ENCODE results near the gene CNKSR3. TPM values are rescaled to one million over a fixed set of nuclear protein-coding genes. Genes with fewer than 3 reads are reported as not detected.

The CNKSR3 gene
- total and polyA plus RNA-seq, 8 donors = 1.2 to 40.0 (median 6.2) TPM

- Histone ChIP-seq H3K4me3 (no peak overlapping the region), H3K4me1 (peaks cover 0 to 25% (median 10%) of the 10 kb centered on the region in 4 donors), H3K9me3 (peaks cover 0 to 5% (median 0%) of the 10 kb centered on the region in 4 donors), H3K27me3 (no peaks in the 10 kb centered on the region), H3K36me3 (no peaks in the 10 kb centered on the region), H3K27ac (no peak overlapping the region)
- WGBS, 5 donors = 23 to 32% (median 32%) methylated on average over 2 of the region's 2 CpGs
- intact Hi-C loops (cut with DNase I; ENCODE audit: low total_unique reads) = no loop called here
- DNase-seq = no peak
- TF ChIP-seq CTCF (IDR thresholded peaks at IDR 0.05) (no peak), EP300 (IDR thresholded peaks at IDR 0.05) (no peak), POLR2A (IDR thresholded peaks at IDR 0.05) (no peak), POLR2AphosphoS5 (IDR thresholded peaks at IDR 0.05) (no peak)
Observed at GRCh38 chr6:154384191-154384590, 126.3 kb downstream of the CNKSR3 start.

GRCh38 chr6:154383273-154383672 is 127.2 kb downstream of the CNKSR3 start:
- DNase-seq = no peak
- Histone ChIP-seq H3K27ac (no peak overlapping the region), H3K4me1 (peaks cover 0 to 22% (median 10%) of the 10 kb centered on the region in 4 donors), H3K9me3 (peaks cover 0 to 5% (median 0%) of the 10 kb centered on the region in 4 donors), H3K27me3 (no peaks in the 10 kb centered on the region), H3K4me3 (no peak overlapping the region), H3K36me3 (no peaks in the 10 kb centered on the region)
- intact Hi-C loops (cut with DNase I; ENCODE audit: low total_unique reads) = no loop called here
- 87 to 99% (median 94%) methylated on average over 6 of the region's 6 CpGs for WGBS, 5 donors
- TF ChIP-seq EP300 (IDR thresholded peaks at IDR 0.05) (no peak), CTCF (IDR thresholded peaks at IDR 0.05) (no peak), POLR2A (IDR thresholded peaks at IDR 0.05) (no peak), POLR2AphosphoS5 (IDR thresholded peaks at IDR 0.05) (no peak)

GRCh38 chr6:154382740-154383139 is 127.7 kb downstream of the CNKSR3 start:
- TF ChIP-seq CTCF (IDR thresholded peaks at IDR 0.05) (no peak), POLR2AphosphoS5 (IDR thresholded peaks at IDR 0.05) (peak in 1 of 3 donors; percentile 74)
- DNase-seq = peak; percentile 44 to 67
- intact Hi-C loops (cut with DNase I; ENCODE audit: low total_unique reads) = no loop called here
- no peaks in the 10 kb centered on the region for H3K36me3 ChIP-seq
- H3K9me3 ChIP-seq = peaks cover 0 to 5% (median 0%) of the 10 kb centered on the region in 4 donors
- WGBS, 5 donors = 27 to 50% (median 34%) methylated on average over 8 of the region's 8 CpGs
- H3K27me3 ChIP-seq = no peaks in the 10 kb centered on the region
- H3K4me3 ChIP-seq = no peak overlapping the region
- H3K27ac ChIP-seq = no peak overlapping the region
- peaks cover 0 to 17% (median 10%) of the 10 kb centered on the region in 4 donors for H3K4me1 ChIP-seq

GRCh38 chr6:154381548-154381947 is 128.9 kb downstream of the CNKSR3 start:
- WGBS, 5 donors = 91 to 97% (median 95%) methylated on average over 4 of the region's 4 CpGs
- peaks cover 0 to 5% (median 0%) of the 10 kb centered on the region in 4 donors for H3K9me3 ChIP-seq

More at GRCh38 chr6:154381548-154381947, 128.9 kb downstream of the CNKSR3 start:
- Histone ChIP-seq H3K4me1 (peaks cover 0 to 10% (median 7%) of the 10 kb centered on the region in 4 donors), H3K27me3 (no peaks in the 10 kb centered on the region), H3K27ac (no peak overlapping the region), H3K4me3 (no peak overlapping the region), H3K36me3 (no peaks in the 10 kb centered on the region)
- no peak for DNase-seq
- TF ChIP-seq CTCF (IDR thresholded peaks at IDR 0.05) (no peak), POLR2AphosphoS5 (IDR thresholded peaks at IDR 0.05) (no peak), POLR2A (IDR thresholded peaks at IDR 0.05) (no peak), EP300 (IDR thresholded peaks at IDR 0.05) (no peak)
- intact Hi-C loops (cut with DNase I; ENCODE audit: low total_unique reads) = no loop called here
